H1 (cell line): ENCODE data around the gene F13B. TPM values are rescaled to one million over a fixed set of nuclear protein-coding genes. Genes with fewer than 3 reads are reported as not detected.

Experiments
- CTBP2 ChIP-seq: IDR thresholded peaks from 2 replicates; pipeline ENCODE4 v1.7.0; 2011; ENCODE audit warnings: borderline replicate concordance, mild to moderate bottlenecking, moderate library complexity, mixed read lengths, low read length; ENCODE audit not compliant: insufficient read depth, insufficient read length
- E2F6 ChIP-seq: IDR thresholded peaks from 2 replicates; pipeline ENCODE4 v1.6.1; 2012; ENCODE audit warnings: inconsistent platforms
- FOSL1 ChIP-seq: IDR thresholded peaks from 2 replicates; pipeline ENCODE4 v1.6.1; 2011; ENCODE audit warnings: mild to moderate bottlenecking, low read depth, low read length, moderate library complexity; ENCODE audit not compliant: insufficient read depth
- GTF2F1 ChIP-seq: IDR thresholded peaks from 2 replicates; pipeline ENCODE4 v1.6.1; 2012; ENCODE audit warnings: low read depth, low read length, improper control_type of control experiment, borderline replicate concordance
- SIRT6 ChIP-seq: IDR thresholded peaks from one replicate; pipeline ENCODE4 v1.7.1; 2012; ENCODE audit warnings: low read length, inconsistent platforms
- TEAD4 ChIP-seq: IDR thresholded peaks from 2 replicates; pipeline ENCODE4 v1.6.1; 2012; ENCODE audit warnings: low read depth, low read length, inconsistent platforms, mixed read lengths
- polyA plus RNA-seq, 7 experiments: library from polyadenylated mRNA; depleted of rRNA in 3 of 7; stranded (reverse) in 5 of 7; unstranded in 2 of 7; fragments of >200 nt in 5 of 7; fragments of 200-250 nt in 2 of 7; gene quantifications; 1 replicate in 5 of 7; 2 replicates in 1 of 7; 4 replicates in 1 of 7; pipeline versions ENCODE4 v1.2.1 to v1.2.3, GENCODE V29; 2011 to 2013; ENCODE audit warnings: missing spikeins in 2 of 7, mixed read lengths in 2 of 7
- total RNA-seq: library from RNA; stranded (reverse); fragmentation: NEBNext Ultra II Directional; extraction: Animal tissue kit (Norgen Biotek cat#: 25700); gene quantifications from 2 replicates; pipeline ENCODE4 v1.2.1, GENCODE V29; 2021

F13B gene
- total and polyA plus RNA-seq, 2 of the 8 experiments (the other 6 are each of a cell fraction or from before 2014, with no cell fraction given), result not detected

- TF ChIP-seq TEAD4 (no peak), FOSL1 (no peak), GTF2F1 (no peak), SIRT6 (no peak), CTBP2 (no peak), E2F6 (no peak)
- TF ChIP-seq, all 59 proteins: peak for 0
These were observed 53.8 kb downstream of the F13B start (continued) for GRCh38 chr1:197013234-197013633.
